WI38 (cell line): ENCODE results near the gene CD74.

Experiments used
- H3K4me3 ChIP-seq: 2 replicates; pipeline ENCODE4 v1.5.1; 2011; ENCODE audit warnings: low read depth, mild to moderate bottlenecking, control low read depth, low read length
- TF ChIP-seq, protein P1 (sequence below): IDR thresholded peaks from 2 replicates; pipeline ENCODE4 v1.5.1; 2012; ENCODE audit warnings: low read depth, mild to moderate bottlenecking, control low read depth, low read length

The CD74 gene

DNA sequence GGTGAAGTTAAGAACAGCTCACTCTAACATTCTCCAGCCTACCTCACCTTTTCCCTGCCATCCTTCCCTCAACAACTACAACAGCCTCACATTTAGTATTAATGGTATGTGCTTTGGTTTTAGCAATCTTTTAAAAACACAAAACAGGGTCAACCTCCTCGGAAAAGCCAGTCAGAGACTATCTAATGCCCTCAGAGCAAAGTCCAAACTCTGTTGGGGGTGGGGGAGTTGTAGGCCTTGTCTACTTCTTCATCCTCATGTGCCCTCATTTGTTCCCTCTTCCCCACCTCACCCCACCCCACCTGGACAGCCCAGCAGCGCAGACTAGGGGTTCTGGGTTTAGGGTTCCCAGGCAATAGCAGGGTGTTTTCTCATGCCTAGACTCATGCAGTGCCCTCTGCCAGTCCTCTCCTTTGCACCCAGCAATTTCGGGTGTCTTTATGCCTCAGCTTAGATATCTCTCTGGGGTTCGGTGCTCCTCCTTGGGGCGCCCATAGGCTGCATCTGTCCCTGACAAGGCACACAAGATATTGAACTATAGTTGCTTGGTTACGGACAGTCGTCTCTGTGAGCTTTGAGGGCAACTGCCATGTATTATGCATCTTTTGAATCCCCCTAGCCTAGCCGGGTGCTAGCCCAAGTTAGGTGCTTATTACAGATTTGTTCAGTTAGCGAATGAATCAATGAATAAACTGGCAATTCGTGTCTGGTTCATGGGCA, 56.0 kb downstream of the CD74 start:
- H3K4me3 ChIP-seq = peak overlapping the region; percentile 41
- TF ChIP-seq, protein P1, sequence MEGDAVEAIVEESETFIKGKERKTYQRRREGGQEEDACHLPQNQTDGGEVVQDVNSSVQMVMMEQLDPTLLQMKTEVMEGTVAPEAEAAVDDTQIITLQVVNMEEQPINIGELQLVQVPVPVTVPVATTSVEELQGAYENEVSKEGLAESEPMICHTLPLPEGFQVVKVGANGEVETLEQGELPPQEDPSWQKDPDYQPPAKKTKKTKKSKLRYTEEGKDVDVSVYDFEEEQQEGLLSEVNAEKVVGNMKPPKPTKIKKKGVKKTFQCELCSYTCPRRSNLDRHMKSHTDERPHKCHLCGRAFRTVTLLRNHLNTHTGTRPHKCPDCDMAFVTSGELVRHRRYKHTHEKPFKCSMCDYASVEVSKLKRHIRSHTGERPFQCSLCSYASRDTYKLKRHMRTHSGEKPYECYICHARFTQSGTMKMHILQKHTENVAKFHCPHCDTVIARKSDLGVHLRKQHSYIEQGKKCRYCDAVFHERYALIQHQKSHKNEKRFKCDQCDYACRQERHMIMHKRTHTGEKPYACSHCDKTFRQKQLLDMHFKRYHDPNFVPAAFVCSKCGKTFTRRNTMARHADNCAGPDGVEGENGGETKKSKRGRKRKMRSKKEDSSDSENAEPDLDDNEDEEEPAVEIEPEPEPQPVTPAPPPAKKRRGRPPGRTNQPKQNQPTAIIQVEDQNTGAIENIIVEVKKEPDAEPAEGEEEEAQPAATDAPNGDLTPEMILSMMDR = no peak

DNA sequence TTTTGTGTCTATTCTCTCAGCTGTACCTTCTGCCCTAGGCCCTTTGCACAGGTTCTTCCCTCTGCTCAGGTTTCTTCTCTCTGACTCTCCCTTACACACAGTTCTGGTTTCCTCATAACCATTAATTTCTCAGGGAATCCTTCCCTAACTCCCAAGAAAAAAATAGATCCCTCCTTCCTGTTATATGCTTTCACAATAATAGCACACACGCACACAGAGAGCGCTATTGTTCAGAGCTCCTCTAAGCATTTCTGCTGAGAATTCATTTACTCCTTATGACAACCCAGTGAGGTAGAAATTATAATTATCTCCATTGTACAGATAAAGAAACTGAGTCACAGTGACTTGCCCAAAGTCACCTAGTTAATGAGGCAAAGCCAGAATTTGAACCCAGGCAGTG, 56.9 kb downstream of the CD74 start:
- TF ChIP-seq, protein P1 = no peak
- no peak overlapping the region for H3K4me3 ChIP-seq

DNA sequence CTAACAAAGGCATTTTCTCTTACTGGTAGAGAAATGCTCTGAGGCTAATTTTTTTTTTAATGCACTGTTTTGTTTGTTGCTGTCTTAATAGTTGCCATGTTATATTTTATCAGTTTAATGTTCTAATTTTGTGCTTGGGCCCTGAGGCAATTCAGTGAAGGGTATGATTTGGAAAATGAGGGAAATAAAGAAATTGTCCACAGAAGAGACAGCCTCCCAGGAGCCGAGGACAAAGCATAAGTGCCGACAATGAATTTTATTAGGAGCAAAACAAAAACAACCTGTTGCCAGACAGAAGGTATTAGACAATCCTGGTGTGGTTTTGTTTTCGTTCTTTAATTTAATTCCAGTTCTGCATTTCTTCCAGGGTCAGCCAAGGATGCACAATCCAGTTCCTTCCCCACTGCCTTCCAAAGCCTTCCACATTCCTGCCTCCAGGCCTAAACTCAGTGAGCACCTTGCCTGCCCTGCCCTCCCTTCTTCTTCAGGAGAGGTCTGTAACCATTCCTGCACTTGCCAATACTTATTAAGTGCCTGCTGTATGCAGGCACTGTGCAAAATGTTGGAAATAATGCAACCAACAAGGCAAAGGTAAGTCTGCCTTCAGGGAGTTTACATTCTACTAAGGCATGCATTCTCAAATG, 59.6 kb downstream of the CD74 start:
- TF ChIP-seq, protein P1 = no peak
- no peak overlapping the region for H3K4me3 ChIP-seq

DNA sequence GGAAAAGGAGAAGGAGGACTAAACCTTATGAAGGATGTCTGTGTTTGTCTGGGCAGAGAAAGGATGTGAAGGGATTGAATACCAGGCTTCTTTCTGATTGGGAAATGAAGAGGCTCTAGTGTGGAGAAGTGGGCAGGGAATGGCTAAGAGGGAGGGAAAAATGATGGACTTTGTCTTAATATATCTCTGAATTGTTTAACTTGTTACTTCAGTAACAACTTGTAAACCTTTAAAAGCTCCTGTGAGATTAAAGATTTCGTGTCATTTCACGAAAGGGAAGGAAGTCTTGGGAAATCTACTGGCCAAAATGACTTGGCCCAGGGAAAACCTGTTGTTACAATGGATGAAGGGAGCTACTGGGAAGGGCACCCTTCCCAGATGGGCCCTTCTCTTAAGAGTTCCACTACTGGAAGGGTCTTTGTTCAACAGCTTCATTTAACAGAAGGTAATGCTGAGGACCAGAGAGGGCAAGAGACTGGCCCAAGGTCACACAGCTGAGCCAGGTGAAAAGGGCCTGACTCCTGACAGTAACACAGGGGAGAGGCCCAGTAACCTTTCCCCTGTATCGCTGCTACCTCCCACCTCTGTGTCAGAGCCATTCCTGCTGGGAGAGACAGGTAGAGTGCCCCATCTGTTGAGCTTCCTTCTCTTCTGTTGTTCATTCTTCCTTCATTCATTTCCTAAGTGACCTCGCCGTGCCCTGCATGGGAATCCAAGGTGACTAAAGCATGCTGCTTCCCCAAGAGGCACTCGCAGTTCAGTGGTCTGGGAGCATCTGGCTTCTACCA, 60.3 kb downstream of the CD74 start:
- no peak overlapping the region for H3K4me3 ChIP-seq
- TF ChIP-seq, protein P1 = no peak
